ENCODE data around the gene TSHZ2.

The TSHZ2 gene

GRCh38 chr20:53032046-53032445 is 59.9 kb downstream of the TSHZ2 start:
- DNase-seq = no peak

DNA sequence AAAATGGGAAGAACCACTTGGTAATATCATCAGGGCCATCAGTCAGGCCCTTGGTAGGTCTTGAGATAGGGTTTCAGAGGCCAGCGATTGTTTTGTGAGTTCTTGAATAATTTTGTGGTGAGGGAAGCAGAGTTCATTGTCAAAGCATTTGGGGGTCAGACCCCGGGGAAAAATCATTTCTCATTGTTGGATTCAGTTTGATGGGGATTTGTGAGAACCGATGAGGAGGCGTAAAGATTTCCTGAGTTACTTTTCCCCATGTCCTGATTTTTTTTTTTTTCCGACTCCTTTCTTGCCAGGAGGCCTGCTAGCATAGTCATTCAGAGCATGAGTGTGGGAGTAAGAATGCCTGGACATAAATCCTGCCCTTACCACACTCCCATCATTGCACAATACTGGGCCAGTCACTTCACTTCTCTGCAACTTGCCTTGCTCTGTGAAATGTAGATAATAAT is 60.3 kb downstream of the TSHZ2 start:
- no peak for DNase-seq

DNA sequence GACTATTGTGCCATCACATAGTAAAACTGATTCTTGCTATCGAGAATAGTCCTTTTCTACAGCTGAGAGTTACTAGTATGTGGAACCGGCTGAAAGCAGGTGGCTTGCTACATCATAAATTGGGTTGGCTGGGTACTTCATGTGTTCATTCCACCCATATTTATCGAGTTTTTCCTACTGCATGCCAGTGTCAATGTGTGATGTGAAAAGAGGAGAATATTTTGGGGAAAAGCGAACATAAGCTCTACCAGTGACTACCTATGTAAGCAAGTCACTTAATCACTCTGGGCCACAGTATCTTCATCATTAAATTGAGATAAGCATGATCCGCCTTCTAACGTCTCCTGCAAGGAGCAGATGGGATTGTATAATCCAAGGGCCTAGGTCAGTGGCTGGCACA is 61.0 kb downstream of the TSHZ2 start:
- DNase-seq = no peak

GRCh38 chr20:53034899-53035298 is 62.7 kb downstream of the TSHZ2 start:
- DNase-seq = no peak

DNA sequence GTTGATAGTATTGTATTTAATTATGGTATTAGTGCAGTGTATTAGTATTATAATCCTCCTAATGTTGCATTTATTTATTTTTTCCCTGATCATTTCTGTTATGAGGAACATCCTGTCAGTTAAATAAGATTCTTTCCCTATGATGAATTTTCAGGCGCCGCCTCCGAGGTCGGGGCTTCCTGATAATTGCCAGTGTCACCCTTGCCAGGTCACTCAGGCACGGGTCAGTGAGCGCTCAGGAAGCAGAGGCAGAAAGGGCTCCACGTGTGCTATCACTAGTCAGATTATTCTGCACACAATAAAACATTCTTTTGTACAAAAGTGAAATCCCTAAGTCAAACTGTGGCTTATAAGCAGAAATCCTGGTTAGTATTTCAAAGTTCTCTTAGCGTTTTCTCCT is 64.8 kb downstream of the TSHZ2 start:
- no peak for DNase-seq

- no peak for DNase-seq
These were observed 65.5 kb downstream of the TSHZ2 start for GRCh38 chr20:53037621-53038020.

DNA sequence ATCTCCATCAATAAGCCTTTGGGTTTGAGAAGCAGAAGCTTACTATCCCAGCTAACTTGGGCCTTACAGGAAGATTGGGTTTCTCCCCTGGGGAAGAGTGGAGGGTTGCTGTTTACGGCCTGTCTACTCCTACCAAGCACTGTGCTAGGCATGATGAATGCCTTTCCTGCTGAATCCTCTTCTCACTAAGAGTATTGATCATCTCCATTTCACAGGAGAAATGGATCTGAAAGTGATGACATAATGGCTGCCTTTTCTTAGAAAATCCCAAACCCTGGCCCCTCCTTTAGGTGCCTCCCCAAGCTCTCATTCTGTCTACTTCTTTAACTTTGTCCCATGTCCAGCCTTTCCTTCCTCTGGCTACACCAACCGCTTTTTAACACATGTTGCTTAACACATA is 66.1 kb downstream of the TSHZ2 start:
- DNase-seq = no peak

GRCh38 chr20:53040693-53041589 is 68.8 kb downstream of the TSHZ2 start:
- peak; percentile 62 for DNase-seq

GRCh38 chr20:53042521-53042920 is 70.4 kb downstream of the TSHZ2 start:
- DNase-seq = no peak

DNA sequence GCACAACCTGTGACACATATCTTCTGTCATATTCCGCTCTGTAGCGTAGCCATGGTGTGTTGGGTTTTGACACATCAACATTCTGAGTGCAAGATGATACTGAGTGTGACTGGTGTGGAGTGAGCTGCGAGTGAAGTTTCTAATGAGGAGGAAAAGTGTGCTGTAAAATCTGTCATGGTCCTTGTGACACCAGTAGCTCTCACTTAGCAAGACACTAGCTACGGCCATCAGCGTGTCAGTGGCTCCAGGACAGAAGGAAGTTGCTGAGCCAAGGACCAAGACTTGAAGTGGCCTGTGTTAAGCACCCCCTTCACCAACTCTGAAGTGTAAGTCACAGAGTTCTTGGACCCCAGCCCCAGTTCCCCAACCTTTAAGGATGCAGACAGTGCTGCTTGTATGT is 72.1 kb downstream of the TSHZ2 start:
- DNase-seq = no peak

- no peak for DNase-seq
These were observed 73.8 kb downstream of the TSHZ2 start for GRCh38 chr20:53045941-53046340.

GRCh38 chr20:53047203-53047602 is 75.0 kb downstream of the TSHZ2 start:
- no peak for DNase-seq

GRCh38 chr20:53048387-53048786 is 76.2 kb downstream of the TSHZ2 start:
- DNase-seq = no peak

GRCh38 chr20:53050338-53050737 is 78.2 kb downstream of the TSHZ2 start:
- no peak for DNase-seq

DNA sequence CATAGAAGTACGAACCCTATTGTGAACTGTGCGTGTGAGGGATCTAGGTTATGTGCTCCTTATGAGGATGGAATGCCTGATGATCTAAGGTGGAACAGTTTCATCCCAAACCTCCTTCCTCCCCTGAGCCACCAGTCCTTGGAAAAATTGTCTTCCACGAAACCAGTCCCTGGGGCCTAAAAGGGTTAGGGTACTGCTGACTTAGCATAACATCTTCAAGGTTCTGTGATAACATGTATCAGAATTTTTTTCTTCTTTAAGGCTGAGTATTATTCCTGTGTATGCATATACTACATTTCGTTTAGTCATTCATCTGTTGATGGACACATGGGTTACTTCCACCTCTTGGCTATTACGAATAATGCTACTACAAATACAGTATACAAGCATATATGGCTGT is 80.2 kb downstream of the TSHZ2 start:
- DNase-seq = no peak

GRCh38 chr20:53053595-53053994 is 81.4 kb downstream of the TSHZ2 start:
- DNase-seq = no peak

GRCh38 chr20:53055367-53056067 is 83.4 kb downstream of the TSHZ2 start:
- no peak for DNase-seq

DNA sequence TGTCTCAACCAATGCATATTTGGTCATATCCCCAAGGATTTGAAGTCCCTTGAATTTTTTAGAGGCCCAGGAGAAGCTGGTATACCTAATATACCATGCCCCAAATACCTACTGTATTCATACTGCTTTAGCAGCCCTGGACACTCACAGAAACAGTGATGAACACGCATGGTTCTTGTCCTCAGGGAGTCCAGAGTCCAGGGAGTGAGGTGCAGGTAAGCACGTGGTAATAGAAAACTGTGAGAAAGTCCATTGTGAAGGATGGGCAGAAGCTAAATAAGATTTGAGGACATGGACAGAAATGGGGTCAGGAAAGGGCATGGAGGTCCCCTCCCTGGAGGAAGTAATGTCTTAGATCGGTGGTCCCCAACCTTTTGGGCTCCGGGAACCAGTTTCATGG is 85.4 kb downstream of the TSHZ2 start:
- no peak for DNase-seq

DNA sequence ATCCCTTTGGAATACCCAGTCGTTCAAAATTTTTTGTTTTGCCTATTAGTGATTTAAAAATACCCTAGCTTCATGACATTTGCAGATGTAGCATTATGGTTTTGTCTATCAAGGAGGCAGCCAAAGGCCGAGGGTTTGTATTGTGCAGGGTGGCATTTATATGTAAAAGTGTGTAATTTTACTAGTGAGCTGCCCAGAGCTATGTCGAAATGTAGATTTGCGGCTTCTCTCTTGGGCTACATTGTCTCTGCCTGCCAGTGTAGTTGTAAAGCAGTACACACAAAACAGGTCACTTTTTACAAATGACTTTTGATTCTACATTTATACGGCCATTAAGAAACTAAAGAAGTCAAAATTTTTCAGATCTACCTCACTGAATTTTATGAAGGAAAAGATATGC is 87.7 kb downstream of the TSHZ2 start:
- DNase-seq = no peak

- no peak for DNase-seq
These were observed 89.3 kb downstream of the TSHZ2 start for GRCh38 chr20:53061192-53062108.

DNA sequence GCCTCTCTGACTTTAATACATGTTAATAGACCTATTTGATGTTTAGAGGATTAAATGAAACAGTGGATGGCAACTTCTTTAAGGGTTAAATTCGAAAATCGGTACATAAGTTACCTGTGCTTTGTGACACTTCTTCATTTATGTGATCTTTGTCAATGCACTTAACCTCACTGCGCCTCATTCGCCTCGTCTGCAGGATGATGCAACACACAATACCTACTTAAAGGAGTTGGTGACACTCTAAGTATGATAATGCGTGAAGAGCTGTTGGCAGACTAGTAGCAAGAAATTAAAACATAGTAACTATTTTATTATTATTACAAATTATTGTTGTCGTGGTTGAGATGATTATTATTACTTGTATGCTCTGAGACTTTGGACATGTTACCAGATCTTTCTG is 92.8 kb downstream of the TSHZ2 start:
- no peak for DNase-seq

GRCh38 chr20:53068241-53068640 is 96.1 kb downstream of the TSHZ2 start:
- no peak for DNase-seq

DNA sequence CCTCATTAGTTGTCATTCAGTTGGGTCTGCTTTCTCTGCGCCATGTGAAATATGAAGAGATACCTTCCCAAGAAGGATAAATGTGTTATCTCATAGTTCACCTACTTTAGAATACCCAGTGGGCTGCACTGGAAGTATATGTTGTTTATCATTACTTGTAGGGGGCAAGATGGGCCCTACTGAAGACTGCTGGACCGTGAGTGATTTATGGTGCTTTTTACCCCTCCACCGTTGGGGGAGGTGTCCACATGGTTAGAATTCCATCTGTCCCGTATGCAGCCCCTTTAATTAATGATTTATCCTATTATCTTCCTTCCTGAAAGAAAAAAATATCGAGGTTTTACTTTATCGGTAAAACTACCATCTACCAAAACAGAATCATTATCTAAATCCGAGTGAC is 97.0 kb downstream of the TSHZ2 start:
- no peak for DNase-seq

All from NCI-H2081 treated with DMSO at 0.1 percent for 48 hours (cell line).